Neural cell (in vitro differentiated cells): ENCODE data around the gene JADE1. TPM values are rescaled to one million over a fixed set of nuclear protein-coding genes. Genes with fewer than 3 reads are reported as not detected.

Source experiments
- H2AFZ ChIP-seq: fragments of 200-600, 300-800 bp; sonication (generic), shearing (Covaris generic); 2 replicates; pipeline ENCODE4 v1.6.0; 2014; ENCODE audit warnings: low read depth, mild to moderate bottlenecking, antibody characterized with exemption, low read length, moderate library complexity
- H3F3A ChIP-seq: fragments of 200-600 bp; shearing (Covaris generic); 2 replicates; pipeline ENCODE4 v1.6.1; 2016; ENCODE audit warnings: mild to moderate bottlenecking, moderate library complexity, mixed read lengths, antibody characterized with exemption, low read length; ENCODE audit not compliant: insufficient read depth, poor library complexity, severe bottlenecking
- H3K27ac ChIP-seq: fragments of 200-600, 300-800 bp; sonication (generic), shearing (Covaris generic); 2 replicates; pipeline ENCODE4 v1.5.1; 2014; ENCODE audit warnings: mild to moderate bottlenecking, low read length, moderate library complexity
- H3K27me3 ChIP-seq: fragments of 300-800, 200-600 bp; sonication (generic), shearing (Covaris generic); 2 replicates; pipeline ENCODE4 v1.6.0; 2014; ENCODE audit warnings: mild to moderate bottlenecking, low read depth, low read length, moderate library complexity; ENCODE audit not compliant: insufficient read depth
- H3K36me3 ChIP-seq: fragments of 300-800, 200-600 bp; sonication (generic), shearing (Covaris generic); 2 replicates; pipeline ENCODE4 v1.5.1; 2014; ENCODE audit warnings: mild to moderate bottlenecking, antibody characterized with exemption, low read length, moderate library complexity; ENCODE audit not compliant: insufficient read depth
- H3K4me2 ChIP-seq: fragments of 300-800, 200-600 bp; sonication (generic), shearing (Covaris generic); 2 replicates; pipeline ENCODE4 v1.6.0; 2014; ENCODE audit warnings: mild to moderate bottlenecking, low read length
- H3K4me3 ChIP-seq: fragments of 300-800, 200-600 bp; sonication (generic), shearing (Covaris generic); 2 replicates; pipeline ENCODE4 v1.5.1; 2014; ENCODE audit warnings: mild to moderate bottlenecking, low read length, moderate library complexity
- H3K79me2 ChIP-seq: fragments of 200-600 bp; shearing (Covaris generic); replicated peaks from 2 replicates; pipeline ENCODE4 v1.6.0; 2014; ENCODE audit warnings: mild to moderate bottlenecking, low read length, moderate library complexity; ENCODE audit not compliant: insufficient read depth
- H3K9ac ChIP-seq: fragments of 300-800, 200-600 bp; sonication (generic), shearing (Covaris generic); 2 replicates; pipeline ENCODE4 v1.6.1; 2016; ENCODE audit warnings: mild to moderate bottlenecking, low read length, mixed read lengths
- H3K9me2 ChIP-seq: fragments of 200-600 bp; shearing (Covaris generic); 2 replicates; pipeline ENCODE4 v1.6.1; 2016; ENCODE audit warnings: mild to moderate bottlenecking, low read length, mixed read lengths; ENCODE audit not compliant: insufficient read depth
- H3K9me3 ChIP-seq: fragments of 200-600, 300-800 bp; sonication (generic), shearing (Covaris generic); 2 replicates; pipeline ENCODE4 v1.6.1; 2016; ENCODE audit warnings: mild to moderate bottlenecking, mixed run types, low read length, moderate library complexity, mixed read lengths
- H4K20me1 ChIP-seq: fragments of 200-600 bp; shearing (Covaris generic); 2 replicates; pipeline ENCODE4 v1.6.1; 2016; ENCODE audit warnings: mild to moderate bottlenecking, mixed run types; ENCODE audit not compliant: insufficient read depth
- EP300 ChIP-seq: fragments of 450-650 bp; conservative IDR thresholded peaks from 2 replicates; pipeline ENCODE4 v1.6.1; 2014; ENCODE audit warnings: antibody characterized with exemption, mild to moderate bottlenecking, moderate library complexity; ENCODE audit not compliant: poor library complexity, severe bottlenecking
- RAD21 ChIP-seq: fragments of 450-650 bp; conservative IDR thresholded peaks from 2 replicates; pipeline ENCODE4 v1.6.1; 2014; ENCODE audit warnings: antibody characterized with exemption, mild to moderate bottlenecking, moderate library complexity
- REST ChIP-seq: IDR thresholded peaks from 2 replicates; pipeline ENCODE4 v1.6.1; 2012; ENCODE audit warnings: borderline replicate concordance
- SMC3 ChIP-seq: fragments of 450-650 bp; conservative IDR thresholded peaks from 2 replicates; pipeline ENCODE4 v1.6.1; 2014; ENCODE audit warnings: antibody characterized with exemption, mild to moderate bottlenecking, moderate library complexity; ENCODE audit not compliant: poor library complexity
- TAF1 ChIP-seq: IDR thresholded peaks from 2 replicates; pipeline ENCODE4 v1.6.1; 2012; ENCODE audit warnings: low read depth
- polyA plus RNA-seq: library from polyadenylated mRNA; depleted of rRNA; stranded (reverse); fragments of >200 nt; gene quantifications from 2 replicates; pipeline ENCODE4 v1.2.3, GENCODE V29; 2014
- TF ChIP-seq, protein P1 (sequence below): fragments of 450-650 bp; IDR thresholded peaks from 2 replicates; pipeline ENCODE4 v1.5.1; 2014; ENCODE audit warnings: antibody characterized with exemption, mild to moderate bottlenecking, moderate library complexity; ENCODE audit not compliant: poor library complexity, severe bottlenecking

JADE1 gene
- polyA plus RNA-seq, 1 donor from 2014 or later, result 14.5 TPM

GRCh38 chr4:128862608-128863311 lies 53.3 kb downstream of the JADE1 start:
- H3K27me3 ChIP-seq, result no peaks in the 10 kb centered on the region
- H3K36me3 ChIP-seq, result no peaks in the 10 kb centered on the region
- H4K20me1 ChIP-seq, result no peaks in the 10 kb centered on the region
- H3F3A ChIP-seq, result no peaks in the 10 kb centered on the region
- H3K9ac ChIP-seq, result no peak overlapping the region
- no peaks in the 10 kb centered on the region for H3K9me3 ChIP-seq
- no peak for TF ChIP-seq EP300
- H3K4me2 ChIP-seq, result no peak overlapping the region
- no peaks in the 10 kb centered on the region for H3K79me2 ChIP-seq
- no peak overlapping the region for H3K27ac ChIP-seq
- H3K9me2 ChIP-seq, result no peaks in the 10 kb centered on the region
- no peak overlapping the region for H2AFZ ChIP-seq
- H3K4me3 ChIP-seq, result no peak overlapping the region

GRCh38 chr4:128863312-128864075 lies 54.0 kb downstream of the JADE1 start:
- Histone ChIP-seq H3K9me2 (no peaks in the 10 kb centered on the region), H3K36me3 (no peaks in the 10 kb centered on the region), H3K9me3 (no peaks in the 10 kb centered on the region), H3K4me3 (no peak overlapping the region), H4K20me1 (no peaks in the 10 kb centered on the region), H3F3A (no peaks in the 10 kb centered on the region), H3K79me2 (no peaks in the 10 kb centered on the region), H3K9ac (no peak overlapping the region), H2AFZ (no peak overlapping the region), H3K27ac (no peak overlapping the region), H3K27me3 (no peaks in the 10 kb centered on the region), H3K4me2 (no peak overlapping the region)
- peak; percentile 98 for TF ChIP-seq REST
- TF ChIP-seq EP300, result no peak
- TF ChIP-seq, protein P1, sequence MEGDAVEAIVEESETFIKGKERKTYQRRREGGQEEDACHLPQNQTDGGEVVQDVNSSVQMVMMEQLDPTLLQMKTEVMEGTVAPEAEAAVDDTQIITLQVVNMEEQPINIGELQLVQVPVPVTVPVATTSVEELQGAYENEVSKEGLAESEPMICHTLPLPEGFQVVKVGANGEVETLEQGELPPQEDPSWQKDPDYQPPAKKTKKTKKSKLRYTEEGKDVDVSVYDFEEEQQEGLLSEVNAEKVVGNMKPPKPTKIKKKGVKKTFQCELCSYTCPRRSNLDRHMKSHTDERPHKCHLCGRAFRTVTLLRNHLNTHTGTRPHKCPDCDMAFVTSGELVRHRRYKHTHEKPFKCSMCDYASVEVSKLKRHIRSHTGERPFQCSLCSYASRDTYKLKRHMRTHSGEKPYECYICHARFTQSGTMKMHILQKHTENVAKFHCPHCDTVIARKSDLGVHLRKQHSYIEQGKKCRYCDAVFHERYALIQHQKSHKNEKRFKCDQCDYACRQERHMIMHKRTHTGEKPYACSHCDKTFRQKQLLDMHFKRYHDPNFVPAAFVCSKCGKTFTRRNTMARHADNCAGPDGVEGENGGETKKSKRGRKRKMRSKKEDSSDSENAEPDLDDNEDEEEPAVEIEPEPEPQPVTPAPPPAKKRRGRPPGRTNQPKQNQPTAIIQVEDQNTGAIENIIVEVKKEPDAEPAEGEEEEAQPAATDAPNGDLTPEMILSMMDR, result peak; percentile 81
- TF ChIP-seq RAD21, result peak; percentile 77
- TF ChIP-seq SMC3, result peak; percentile 92
- no peak for TF ChIP-seq TAF1

DNA sequence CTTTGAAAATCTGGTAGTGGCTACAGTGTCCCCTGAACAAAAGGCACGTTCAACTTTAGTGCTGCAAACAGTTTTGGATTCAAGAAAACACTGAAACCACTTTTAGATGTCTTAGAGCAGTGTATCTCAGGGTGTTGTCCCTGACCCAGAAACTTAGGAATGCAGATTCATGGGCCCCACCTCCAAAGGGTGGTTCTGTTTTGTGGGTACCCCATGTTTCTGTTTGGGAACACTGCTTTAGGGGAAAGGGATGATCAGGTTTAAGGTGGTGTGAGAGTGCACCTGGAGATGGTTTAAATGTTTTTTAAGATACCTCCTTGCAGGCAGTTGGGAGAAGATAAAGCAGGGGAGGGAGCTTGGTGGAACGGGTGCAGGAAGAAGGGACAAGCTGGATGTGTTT lies 55.6 kb downstream of the JADE1 start:
- no peaks in the 10 kb centered on the region for H3K36me3 ChIP-seq
- H3K4me2 ChIP-seq, result no peak overlapping the region
- H3K9me3 ChIP-seq, result no peaks in the 10 kb centered on the region
- no peaks in the 10 kb centered on the region for H3K79me2 ChIP-seq
- H3F3A ChIP-seq, result no peaks in the 10 kb centered on the region
- no peak overlapping the region for H3K4me3 ChIP-seq
- H3K9me2 ChIP-seq, result no peaks in the 10 kb centered on the region
- no peak overlapping the region for H2AFZ ChIP-seq
- no peaks in the 10 kb centered on the region for H3K27me3 ChIP-seq
- no peak overlapping the region for H3K27ac ChIP-seq
- H4K20me1 ChIP-seq, result no peaks in the 10 kb centered on the region
- H3K9ac ChIP-seq, result no peak overlapping the region
- TF ChIP-seq RAD21 (no peak), EP300 (no peak), TAF1 (no peak)
